Muscle layer of colon (tissue), 2 donors: ENCODE data around the gene EFNA3.

Experiments
- H3K27ac ChIP-seq: one replicate; pipeline ENCODE4 v1.7.0; 2013; ENCODE audit warnings: low read depth, mild to moderate bottlenecking, low read length, moderate library complexity
- H3K27me3 ChIP-seq, 2 donors: one replicate each; pipeline ENCODE4 v1.7.0; 2013; ENCODE audit warnings: low read length in 2 of 2, mild to moderate bottlenecking in 2 of 2; ENCODE audit not compliant: insufficient read depth in 2 of 2, control insufficient read depth in 1 of 2
- H3K36me3 ChIP-seq: one replicate; pipeline ENCODE4 v1.7.0; 2013; ENCODE audit warnings: mild to moderate bottlenecking, low read length; ENCODE audit not compliant: insufficient read depth
- H3K4me1 ChIP-seq: one replicate; pipeline ENCODE4 v1.7.0; 2013; ENCODE audit warnings: mild to moderate bottlenecking, low read length; ENCODE audit not compliant: insufficient read depth
- H3K4me3 ChIP-seq, 2 donors: one replicate each; pipeline ENCODE4 v1.7.0; 2013; ENCODE audit warnings: low read length in 2 of 2, low read depth in 1 of 2, mild to moderate bottlenecking in 1 of 2, moderate library complexity in 1 of 2
- H3K9ac ChIP-seq: one replicate; pipeline ENCODE4 v1.7.0; 2013; ENCODE audit warnings: low read length
- H3K9me3 ChIP-seq: one replicate; pipeline ENCODE4 v1.7.0; 2013; ENCODE audit warnings: mild to moderate bottlenecking, low read length
- donor health status: abdominal sarcoma.
- donor health status: Adenocarcinoma of cecum.

EFNA3 gene

DNA sequence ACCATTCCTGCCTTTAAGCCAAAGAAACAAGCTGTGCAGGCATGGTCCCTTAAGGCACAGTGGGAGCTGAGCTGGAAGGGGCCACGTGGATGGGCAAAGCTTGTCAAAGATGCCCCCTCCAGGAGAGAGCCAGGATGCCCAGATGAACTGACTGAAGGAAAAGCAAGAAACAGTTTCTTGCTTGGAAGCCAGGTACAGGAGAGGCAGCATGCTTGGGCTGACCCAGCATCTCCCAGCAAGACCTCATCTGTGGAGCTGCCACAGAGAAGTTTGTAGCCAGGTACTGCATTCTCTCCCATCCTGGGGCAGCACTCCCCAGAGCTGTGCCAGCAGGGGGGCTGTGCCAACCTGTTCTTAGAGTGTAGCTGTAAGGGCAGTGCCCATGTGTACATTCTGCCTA lies 55.7 kb downstream of the EFNA3 start:
- H3K4me3 ChIP-seq: no peak overlapping the region
- no peaks in the 10 kb centered on the region for H3K9me3 ChIP-seq
- H3K9ac ChIP-seq: peak overlapping the region; percentile 98
- H3K4me1 ChIP-seq: peaks cover 38% of the 10 kb centered on the region
- no peaks in the 10 kb centered on the region for H3K27me3 ChIP-seq
- H3K36me3 ChIP-seq: peaks cover 27% of the 10 kb centered on the region
- peak overlapping the region; percentile 62 for H3K27ac ChIP-seq

DNA sequence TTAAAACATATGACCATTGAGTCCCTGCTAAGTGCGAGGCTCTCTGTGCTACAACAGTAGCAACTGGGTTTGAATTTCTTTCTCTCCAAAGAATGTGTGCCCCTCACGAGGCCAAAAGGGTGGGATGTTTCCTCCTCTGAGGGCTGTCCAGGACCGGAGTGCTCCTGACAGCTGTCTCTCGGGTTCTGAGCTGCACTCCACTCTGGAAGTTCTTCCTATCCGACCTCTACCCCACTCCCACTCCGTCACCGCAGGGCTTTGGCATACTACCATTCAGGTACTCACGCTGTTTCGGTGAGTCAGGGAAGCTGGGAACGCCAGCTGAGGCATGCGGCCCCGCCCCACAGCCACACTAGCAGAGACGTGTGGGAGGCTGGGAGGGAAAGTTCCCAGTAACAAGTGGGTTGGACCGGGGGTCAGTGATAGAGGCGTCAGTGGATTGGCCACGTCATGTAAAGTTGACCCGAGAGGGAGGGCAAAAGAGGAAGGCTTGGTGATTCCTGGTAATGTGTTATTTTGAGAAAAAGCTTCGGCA lies 56.3 kb downstream of the EFNA3 start:
- Histone ChIP-seq H3K9me3 (no peaks in the 10 kb centered on the region), H3K27ac (peak overlapping the region; percentile 62), H3K27me3 (no peaks in the 10 kb centered on the region), H3K4me3 (peak overlapping the region; percentile 34 to 86), H3K9ac (peak overlapping the region; percentile 98), H3K36me3 (peaks cover 27% of the 10 kb centered on the region), H3K4me1 (peaks cover 35% of the 10 kb centered on the region)

DNA sequence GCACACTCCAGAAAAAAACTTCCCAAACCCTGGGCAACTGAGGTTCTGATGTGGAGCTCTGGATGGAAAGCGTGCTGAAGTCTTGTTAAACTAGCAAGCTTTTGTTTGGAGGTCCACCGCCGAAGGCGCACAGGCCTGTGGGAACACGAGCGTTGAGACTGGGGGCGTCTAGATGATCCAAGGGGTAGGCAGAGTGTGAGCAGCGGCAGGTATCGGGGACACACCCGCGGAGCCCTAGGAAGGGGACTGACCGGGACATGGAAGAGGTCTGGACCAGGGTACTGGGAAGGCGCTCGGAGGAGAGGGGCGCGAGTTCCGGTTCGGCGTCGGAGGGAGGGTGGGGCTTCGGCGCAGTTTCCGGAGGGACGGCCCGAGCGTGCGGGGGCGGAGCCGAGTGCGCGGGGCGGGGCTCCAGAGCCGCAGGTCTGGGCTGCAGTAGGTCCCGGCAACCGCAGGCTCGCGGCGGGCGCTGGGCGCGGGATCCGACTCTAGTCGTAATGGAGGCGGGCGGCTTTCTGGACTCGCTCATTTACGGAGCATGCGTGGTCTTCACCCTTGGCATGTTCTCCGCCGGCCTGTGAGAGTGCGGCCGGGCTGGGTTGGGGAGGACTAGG lies 56.9 kb downstream of the EFNA3 start, which contains the start of gene SLC50A1:
Gene SLC50A1 (plus strand): TSS at position 438 of the 614 bp plus-strand sequence. CDS start 60 bp downstream, at position 498.
- Histone ChIP-seq H3K9ac (peak within 1 kb of the TSS; percentile 98), H3K36me3 (peaks cover 27% of the 10 kb centered on the region), H3K4me1 (peaks cover 30% of the 10 kb centered on the region), H3K4me3 (peak within 1 kb of the TSS; percentile 34 to 86), H3K9me3 (no peaks in the 10 kb centered on the region), H3K27me3 (no peaks in the 10 kb centered on the region), H3K27ac (peak within 1 kb of the TSS; percentile 64)

DNA sequence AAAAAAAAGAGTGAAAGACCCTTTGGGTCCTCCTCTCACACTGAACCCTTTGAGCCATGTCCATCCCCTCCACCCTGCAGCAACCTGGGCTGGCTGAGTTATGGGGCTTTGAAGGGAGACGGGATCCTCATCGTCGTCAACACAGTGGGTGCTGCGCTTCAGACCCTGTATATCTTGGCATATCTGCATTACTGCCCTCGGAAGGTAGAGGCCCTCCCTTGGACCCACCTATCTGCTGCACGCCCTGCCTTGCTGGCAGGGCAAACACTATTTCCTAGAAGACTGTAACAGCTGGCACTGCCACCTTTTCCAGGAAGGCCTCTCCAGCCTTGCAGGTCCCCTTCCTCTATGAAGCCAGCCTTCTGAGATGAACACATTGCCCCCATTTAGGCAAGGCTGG lies 58.1 kb downstream of the EFNA3 start:
- Histone ChIP-seq H3K4me1 (peaks cover 27% of the 10 kb centered on the region), H3K27ac (peak overlapping the region; percentile 64), H3K9ac (no peak overlapping the region), H3K27me3 (no peaks in the 10 kb centered on the region), H3K36me3 (peaks cover 23% of the 10 kb centered on the region), H3K4me3 (peak overlapping the region in 1 of 2 donors; percentile 51), H3K9me3 (no peaks in the 10 kb centered on the region)
